ENCODE results near the gene EXOC6.

GRCh38 chr10:93060887-93061593, 212.7 kb downstream of the EXOC6 start:
- TF ChIP-seq CTCF (IDR thresholded peaks at IDR 0.05) (no peak), POLR2A (IDR thresholded peaks at IDR 0.05; ENCODE audit: low read depth) (no peak), EP300 (IDR thresholded peaks at IDR 0.05) (no peak), POLR2AphosphoS5 (IDR thresholded peaks at IDR 0.05) (no peak)
